ENCODE data around the gene PPIP5K1.

DNA sequence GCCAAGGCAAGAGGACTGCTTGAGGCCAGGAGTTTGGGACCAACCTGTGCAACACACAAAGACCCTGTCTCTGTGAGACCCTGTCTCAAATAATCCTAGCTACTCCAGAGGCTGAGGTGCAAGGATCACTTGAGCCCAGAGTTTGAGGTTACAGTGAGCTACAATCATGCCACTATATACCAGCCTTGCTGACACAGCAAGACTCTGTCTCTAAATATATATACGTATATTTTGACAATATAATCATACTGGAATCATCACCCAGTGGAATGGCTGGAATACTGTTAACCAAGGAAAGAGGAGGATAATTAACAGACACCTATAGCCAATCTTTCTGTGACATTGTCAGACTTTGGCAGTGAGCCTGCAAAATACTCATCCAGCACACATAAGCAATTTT, 81.6 kb downstream of the PPIP5K1 start:
- TF ChIP-seq POLR2A (IDR thresholded peaks at IDR 0.05) = no peak
- no peak for TF ChIP-seq CTCF (IDR thresholded peaks at IDR 0.05)

Data from heart left ventricle (tissue), 13 donors.